RWPE1 (cell line): ENCODE results near the gene NSUN2.

Source experiments
- CTCF ChIA-PET: fragments of 350-600 bp; sonication (Branson Sonifier 250); formaldehyde crosslinking; extraction: SDS; loops from one replicate; lab custom pipeline; 2021; lab: Yijun Ruan, JAX
- POLR2A ChIA-PET: fragments of 400-600 bp; formaldehyde crosslinking; extraction: SDS; loops from one replicate; lab custom pipeline; 2020; ENCODE audit warnings: antibody characterized with exemption; ENCODE audit not compliant: low non-redundant PET; lab: Yijun Ruan, JAX
- DNase-seq: peaks from one replicate; pipeline ENCODE4 v3.0.0; 2012; ENCODE audit warnings: low spot score
- H3K27ac ChIP-seq: fragments of 450-650 bp; 2 replicates; pipeline ENCODE4 v1.5.1; 2017
- TF ChIP-seq, protein P1 (sequence below): fragments of 450-650 bp; conservative IDR thresholded peaks from 2 replicates; pipeline ENCODE4 v1.5.1; 2017; ENCODE audit warnings: low read depth, mild to moderate bottlenecking

The NSUN2 gene

GRCh38 chr5:6666762-6667161 is 33.9 kb upstream of the NSUN2 start:
- CTCF ChIA-PET: no interaction called here
- TF ChIP-seq, protein P1, sequence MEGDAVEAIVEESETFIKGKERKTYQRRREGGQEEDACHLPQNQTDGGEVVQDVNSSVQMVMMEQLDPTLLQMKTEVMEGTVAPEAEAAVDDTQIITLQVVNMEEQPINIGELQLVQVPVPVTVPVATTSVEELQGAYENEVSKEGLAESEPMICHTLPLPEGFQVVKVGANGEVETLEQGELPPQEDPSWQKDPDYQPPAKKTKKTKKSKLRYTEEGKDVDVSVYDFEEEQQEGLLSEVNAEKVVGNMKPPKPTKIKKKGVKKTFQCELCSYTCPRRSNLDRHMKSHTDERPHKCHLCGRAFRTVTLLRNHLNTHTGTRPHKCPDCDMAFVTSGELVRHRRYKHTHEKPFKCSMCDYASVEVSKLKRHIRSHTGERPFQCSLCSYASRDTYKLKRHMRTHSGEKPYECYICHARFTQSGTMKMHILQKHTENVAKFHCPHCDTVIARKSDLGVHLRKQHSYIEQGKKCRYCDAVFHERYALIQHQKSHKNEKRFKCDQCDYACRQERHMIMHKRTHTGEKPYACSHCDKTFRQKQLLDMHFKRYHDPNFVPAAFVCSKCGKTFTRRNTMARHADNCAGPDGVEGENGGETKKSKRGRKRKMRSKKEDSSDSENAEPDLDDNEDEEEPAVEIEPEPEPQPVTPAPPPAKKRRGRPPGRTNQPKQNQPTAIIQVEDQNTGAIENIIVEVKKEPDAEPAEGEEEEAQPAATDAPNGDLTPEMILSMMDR: no peak
- no peak for DNase-seq
- POLR2A ChIA-PET: no interaction called here
- no peak overlapping the region for H3K27ac ChIP-seq

GRCh38 chr5:6660688-6661087 is 27.8 kb upstream of the NSUN2 start:
- H3K27ac ChIP-seq: no peak overlapping the region
- TF ChIP-seq, protein P1: no peak
- CTCF ChIA-PET: no interaction called here
- POLR2A ChIA-PET: no interaction called here
- no peak for DNase-seq

DNA sequence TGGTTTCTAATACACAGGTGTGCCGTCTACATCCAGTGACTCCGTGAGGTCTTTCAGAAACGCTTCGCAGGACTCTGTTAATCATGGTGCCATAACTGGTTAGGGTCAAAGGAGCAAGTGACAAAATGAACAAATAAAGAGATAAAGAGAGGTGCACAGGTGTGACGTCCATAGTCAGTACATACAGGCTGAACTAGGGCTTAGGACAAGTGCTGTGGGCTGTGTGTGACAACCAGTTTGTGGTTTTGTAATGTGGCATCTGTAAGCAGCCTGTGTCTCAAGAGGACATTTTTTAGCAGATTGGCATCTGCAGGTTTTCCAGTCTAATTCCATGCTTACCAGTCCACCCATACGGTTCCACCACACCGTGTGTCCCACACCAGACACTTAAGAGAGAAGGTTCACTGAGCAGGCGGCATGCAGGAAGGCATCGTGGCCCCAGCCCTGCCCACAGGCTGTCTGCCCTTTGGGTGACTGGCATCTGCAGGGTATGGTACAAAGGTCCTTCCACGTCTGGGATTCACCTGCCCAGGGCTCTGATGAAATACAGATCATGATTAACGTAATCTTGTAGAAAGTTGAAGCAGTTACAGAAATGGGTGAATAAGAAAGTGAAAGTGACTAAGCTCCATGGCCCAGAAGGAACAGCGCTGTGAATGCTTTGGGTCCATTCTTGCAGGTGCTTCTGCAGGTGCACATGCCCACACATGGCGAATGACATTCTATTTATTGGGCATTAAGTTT is 27.3 kb upstream of the NSUN2 start:
- DNase-seq: no peak
- CTCF ChIA-PET: interaction anchor here (0.7 kb wide), 1 partner anchor 24 kb away, joined by 3 read pairs; no protein-coding TSS in a partner anchor
- no peak overlapping the region for H3K27ac ChIP-seq
- POLR2A ChIA-PET: no interaction called here
- TF ChIP-seq, protein P1: no peak

DNA sequence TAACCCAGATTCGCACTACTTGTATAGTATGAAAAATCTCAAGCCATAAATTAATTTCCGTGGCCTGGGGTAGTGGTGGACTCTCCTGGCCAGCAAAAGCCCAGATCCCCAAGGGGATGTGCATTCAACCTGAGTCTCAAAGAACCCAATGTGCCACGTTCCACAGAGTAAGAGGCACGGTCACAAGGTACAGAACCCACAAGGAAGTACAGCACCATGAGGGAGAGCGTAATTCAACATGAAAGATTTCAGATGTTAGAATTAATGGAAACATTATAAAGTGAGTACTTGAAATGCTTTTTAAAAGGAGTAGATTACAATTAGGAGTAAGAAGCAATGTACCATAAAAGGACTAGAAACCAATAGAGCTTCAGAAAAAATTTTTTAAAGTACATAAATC is 23.8 kb upstream of the NSUN2 start:
- no peak for DNase-seq
- TF ChIP-seq, protein P1: no peak
- H3K27ac ChIP-seq: no peak overlapping the region
- CTCF ChIA-PET: no interaction called here
- POLR2A ChIA-PET: no interaction called here

DNA sequence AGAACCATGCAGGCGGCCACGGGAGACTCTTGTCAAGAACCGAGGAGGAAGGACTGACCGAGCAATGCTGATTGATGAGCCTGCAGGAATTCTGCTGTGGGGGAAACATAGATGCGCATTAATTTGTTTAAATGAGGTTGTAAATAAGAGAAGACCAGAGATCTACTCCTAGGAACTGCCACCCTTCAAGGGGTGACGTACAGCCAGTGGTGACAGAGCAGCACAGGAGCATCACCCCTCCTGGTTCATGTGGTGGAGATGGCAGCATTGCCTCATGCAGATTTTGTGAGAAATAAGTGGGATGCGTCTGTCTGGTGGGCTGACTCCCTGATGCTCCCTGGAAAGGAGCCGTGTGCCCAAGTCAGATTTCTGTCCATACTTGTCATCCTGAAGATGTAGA is 22.6 kb upstream of the NSUN2 start:
- no peak for DNase-seq
- ChIA-PET POLR2A (no interaction called here), CTCF (no interaction called here)
- no peak overlapping the region for H3K27ac ChIP-seq
- TF ChIP-seq, protein P1: no peak

- TF ChIP-seq, protein P1: no peak
- ChIA-PET CTCF (no interaction called here), POLR2A (no interaction called here)
These were observed 19.2 kb upstream of the NSUN2 start for GRCh38 chr5:6652025-6652424.

More at GRCh38 chr5:6652025-6652424, 19.2 kb upstream of the NSUN2 start:
- DNase-seq: no peak
- no peak overlapping the region for H3K27ac ChIP-seq
